ENCODE measurements around the gene VSIR. TPM values are rescaled to one million over a fixed set of nuclear protein-coding genes. Genes with fewer than 3 reads are reported as not detected.

Gene VSIR
- polyA plus RNA-seq, 3 donors = 7.3 to 11.4 (median 10.3) TPM

- DNase-seq (ENCODE audit: extremely low read depth in 1 of 11, low read depth in 9 of 11, low spot score in 4 of 11) = no peak
Observed at GRCh38 chr10:71724539-71724938, 48.8 kb downstream of the VSIR start.

GRCh38 chr10:71723311-71723710, 50.0 kb downstream of the VSIR start:
- DNase-seq (ENCODE audit: extremely low read depth in 1 of 11, low read depth in 9 of 11, low spot score in 4 of 11) = no peak

GRCh38 chr10:71722849-71723248, 50.5 kb downstream of the VSIR start:
- no peak for DNase-seq (ENCODE audit: extremely low read depth in 1 of 11, low read depth in 9 of 11, low spot score in 4 of 11)

GRCh38 chr10:71721313-71721712, 52.0 kb downstream of the VSIR start:
- no peak for DNase-seq (ENCODE audit: extremely low read depth in 1 of 11, low read depth in 9 of 11, low spot score in 4 of 11)

GRCh38 chr10:71720288-71720687, 53.0 kb downstream of the VSIR start:
- DNase-seq (ENCODE audit: extremely low read depth in 1 of 11, low read depth in 9 of 11, low spot score in 4 of 11) = no peak

GRCh38 chr10:71719464-71720201, 53.7 kb downstream of the VSIR start, which contains the start of gene C10orf105:
TSS of gene C10orf105 (minus strand) at chr10:71719778. CDS start at chr10:71716337, 3,441 bp downstream.
- DNase-seq (ENCODE audit: extremely low read depth in 1 of 11, low read depth in 9 of 11, low spot score in 4 of 11) = peak in 1 of 11 donors; percentile 10

- no peak for DNase-seq (ENCODE audit: extremely low read depth in 1 of 11, low read depth in 9 of 11, low spot score in 4 of 11)
Observed at GRCh38 chr10:71719042-71719441, 54.3 kb downstream of the VSIR start.

- DNase-seq (ENCODE audit: extremely low read depth in 1 of 11, low read depth in 9 of 11, low spot score in 4 of 11) = no peak
Observed at GRCh38 chr10:71718165-71718698, 55.1 kb downstream of the VSIR start.

GRCh38 chr10:71717551-71717951, 55.8 kb downstream of the VSIR start:
- DNase-seq (ENCODE audit: extremely low read depth in 1 of 11, low read depth in 9 of 11, low spot score in 4 of 11) = peak in 2 of 11 donors; percentile 16 to 54

GRCh38 chr10:71717056-71717455, 56.3 kb downstream of the VSIR start:
- DNase-seq (ENCODE audit: extremely low read depth in 1 of 11, low read depth in 9 of 11, low spot score in 4 of 11) = no peak

- DNase-seq (ENCODE audit: extremely low read depth in 1 of 11, low read depth in 9 of 11, low spot score in 4 of 11) = no peak
Observed at GRCh38 chr10:71716426-71716825, 56.9 kb downstream of the VSIR start.

GRCh38 chr10:71715860-71716259, 57.5 kb downstream of the VSIR start:
- DNase-seq (ENCODE audit: extremely low read depth in 1 of 11, low read depth in 9 of 11, low spot score in 4 of 11) = no peak

- DNase-seq (ENCODE audit: extremely low read depth in 1 of 11, low read depth in 9 of 11, low spot score in 4 of 11) = no peak
Observed at GRCh38 chr10:71715026-71715425, 58.3 kb downstream of the VSIR start.

- no peak for DNase-seq (ENCODE audit: extremely low read depth in 1 of 11, low read depth in 9 of 11, low spot score in 4 of 11)
Observed at GRCh38 chr10:71714592-71714991, 58.7 kb downstream of the VSIR start.

GRCh38 chr10:71714031-71714410, 59.3 kb downstream of the VSIR start:
- DNase-seq (ENCODE audit: extremely low read depth in 1 of 11, low read depth in 9 of 11, low spot score in 4 of 11) = no peak

- no peak for DNase-seq (ENCODE audit: extremely low read depth in 1 of 11, low read depth in 9 of 11, low spot score in 4 of 11)
Observed at GRCh38 chr10:71713135-71714030, 59.9 kb downstream of the VSIR start.

- no peak for DNase-seq (ENCODE audit: extremely low read depth in 1 of 11, low read depth in 9 of 11, low spot score in 4 of 11)
Observed at GRCh38 chr10:71712572-71713134, 60.7 kb downstream of the VSIR start.

- DNase-seq (ENCODE audit: extremely low read depth in 1 of 11, low read depth in 9 of 11, low spot score in 4 of 11) = no peak
Observed at GRCh38 chr10:71712170-71712569, 61.1 kb downstream of the VSIR start.

- no peak for DNase-seq (ENCODE audit: extremely low read depth in 1 of 11, low read depth in 9 of 11, low spot score in 4 of 11)
Observed at GRCh38 chr10:71711052-71711623, 62.2 kb downstream of the VSIR start.

All from renal cortex interstitium (tissue), 11 donors.